HEK293 (cell line): ENCODE data around the gene HOXB9.

Source experiments
- CTCF ChIA-PET: fragments of 350-600 bp; formaldehyde crosslinking; extraction: SDS; loops from one replicate; lab custom pipeline; 2021; ENCODE audit warnings: antibody characterized with exemption; lab: Yijun Ruan, JAX
- POLR2A ChIA-PET: fragments of 300-600 bp; formaldehyde crosslinking; extraction: SDS; loops from one replicate; lab custom pipeline; 2020; ENCODE audit warnings: antibody characterized with exemption, inconsistent platforms; lab: Yijun Ruan, JAX
- H3K27ac ChIP-seq: fragments of 200-500 bp; sonication (Bioruptor generic); 2 replicates; pipeline ENCODE4 v1.5.1; 2014; ENCODE audit warnings: low read depth, low read length, control low read depth, inconsistent platforms; ENCODE audit errors: extremely low read depth
- H3K36me3 ChIP-seq, 2 experiments: fragments of 200-500 bp in 1 of 2; sonication (Bioruptor generic) in 1 of 2; 1 replicate in 1 of 2; 2 replicates in 1 of 2; pipeline ENCODE4 v1.5.1; 2014 to 2017; ENCODE audit warnings: inconsistent platforms in 2 of 2, low read length in 2 of 2; ENCODE audit not compliant: control insufficient read depth in 2 of 2, insufficient read depth in 1 of 2
- H3K4me1 ChIP-seq: fragments of 200-500 bp; sonication (Bioruptor generic); 2 replicates; pipeline ENCODE4 v1.5.1; 2014; ENCODE audit warnings: mild to moderate bottlenecking, low read length, inconsistent platforms; ENCODE audit not compliant: control insufficient read depth, insufficient read depth
- H3K4me3 ChIP-seq: 2 replicates; pipeline ENCODE4 v1.5.1; 2011; ENCODE audit warnings: low read depth, mild to moderate bottlenecking, control low read depth, low read length, moderate library complexity
- H3K9me3 ChIP-seq: fragments of 200-500 bp; sonication (Bioruptor generic); 2 replicates; pipeline ENCODE4 v1.5.1; 2014; ENCODE audit warnings: low read depth, low read length, inconsistent platforms; ENCODE audit not compliant: control insufficient read depth, insufficient read depth
- EGR2 ChIP-seq: fragments of 450-650 bp; formaldehyde crosslinking; IDR thresholded peaks from 2 replicates; pipeline ENCODE4 v1.5.1; 2016; ENCODE audit warnings: low read depth, missing biosample characterization, missing genetic modification characterization
- GLI2 ChIP-seq: fragments of 450-650 bp; formaldehyde crosslinking; IDR thresholded peaks from 2 replicates; pipeline ENCODE4; 2017; ENCODE audit warnings: missing biosample characterization, missing genetic modification characterization, low read depth, borderline replicate concordance
- GLIS2 ChIP-seq: fragments of 450-650 bp; formaldehyde crosslinking; IDR thresholded peaks from 2 replicates; pipeline ENCODE4 v1.5.1; 2016; ENCODE audit warnings: missing biosample characterization, missing genetic modification characterization
- IKZF3 ChIP-seq: fragments of 450-650 bp; IDR thresholded peaks from 2 replicates; pipeline ENCODE4 v1.5.0; 2018; ENCODE audit warnings: missing biosample characterization, mild to moderate bottlenecking, missing genetic modification characterization, moderate library complexity
- MEIS1 ChIP-seq: sonication (generic); formaldehyde crosslinking; IDR thresholded peaks from 2 replicates; pipeline ENCODE4 v1.8.1; 2022; ENCODE audit warnings: missing genetic modification reagents, mild to moderate bottlenecking, borderline replicate concordance
- OSR2 ChIP-seq: fragments of 450-650 bp; formaldehyde crosslinking; IDR thresholded peaks from 2 replicates; pipeline ENCODE4 v1.5.1; 2016; ENCODE audit warnings: missing biosample characterization, missing genetic modification characterization
- PRDM1 ChIP-seq: fragments of 450-650 bp; formaldehyde crosslinking; IDR thresholded peaks from 2 replicates; pipeline ENCODE4; 2016; ENCODE audit warnings: missing biosample characterization, missing genetic modification characterization
- REPIN1 ChIP-seq: fragments of 450-650 bp; formaldehyde crosslinking; IDR thresholded peaks from 2 replicates; pipeline ENCODE4 v1.5.1; 2017; ENCODE audit warnings: missing biosample characterization, missing genetic modification characterization, low read depth
- ZBTB17 ChIP-seq: fragments of 450-650 bp; formaldehyde crosslinking; IDR thresholded peaks from 2 replicates; pipeline ENCODE4 v1.5.1; 2016; ENCODE audit warnings: missing biosample characterization, missing genetic modification characterization
- ZBTB48 ChIP-seq: fragments of 450-650 bp; formaldehyde crosslinking; IDR thresholded peaks from 2 replicates; pipeline ENCODE4 v1.5.1; 2016; ENCODE audit warnings: missing biosample characterization, missing genetic modification characterization
- ZBTB8A ChIP-seq: fragments of 450-650 bp; formaldehyde crosslinking; IDR thresholded peaks from 2 replicates; pipeline ENCODE4 v1.5.1; 2016; ENCODE audit warnings: missing biosample characterization, missing genetic modification characterization
- ZNF112 ChIP-seq: fragments of 450-650 bp; formaldehyde crosslinking; IDR thresholded peaks from 2 replicates; pipeline ENCODE4 v1.5.0; 2017; ENCODE audit warnings: missing biosample characterization, missing genetic modification characterization
- ZNF114 ChIP-seq: fragments of 450-650 bp; formaldehyde crosslinking; IDR thresholded peaks from 2 replicates; pipeline ENCODE4 v1.5.0; 2017; ENCODE audit warnings: missing biosample characterization, missing genetic modification characterization
- ZNF133 ChIP-seq: fragments of 450-650 bp; formaldehyde crosslinking; IDR thresholded peaks from 2 replicates; pipeline ENCODE4 v1.5.1; 2016; ENCODE audit warnings: missing biosample characterization, missing genetic modification characterization
- ZNF169 ChIP-seq: fragments of 450-650 bp; formaldehyde crosslinking; IDR thresholded peaks from 2 replicates; pipeline ENCODE4 v1.5.1; 2016; ENCODE audit warnings: missing biosample characterization, missing genetic modification characterization
- ZNF23 ChIP-seq: fragments of 450-650 bp; formaldehyde crosslinking; IDR thresholded peaks from 2 replicates; pipeline ENCODE4 v1.5.1; 2016; ENCODE audit warnings: missing biosample characterization, missing genetic modification characterization, borderline replicate concordance
- ZNF26 ChIP-seq: fragments of 450-650 bp; formaldehyde crosslinking; IDR thresholded peaks from 2 replicates; pipeline ENCODE4 v1.5.1; 2016; ENCODE audit warnings: missing biosample characterization, missing genetic modification characterization
- ZNF394 ChIP-seq: fragments of 450-650 bp; formaldehyde crosslinking; IDR thresholded peaks from 2 replicates; pipeline ENCODE4 v1.5.1; 2016; ENCODE audit warnings: missing biosample characterization, missing genetic modification characterization, mild to moderate bottlenecking, moderate library complexity, borderline replicate concordance
- ZNF560 ChIP-seq: fragments of 450-650 bp; formaldehyde crosslinking; IDR thresholded peaks from 2 replicates; pipeline ENCODE4 v1.5.1; 2017; ENCODE audit warnings: missing biosample characterization, missing genetic modification characterization, borderline replicate concordance
- ZNF654 ChIP-seq: fragments of 450-650 bp; formaldehyde crosslinking; IDR thresholded peaks from 2 replicates; pipeline ENCODE4 v1.5.1; 2016; ENCODE audit warnings: low read depth, missing biosample characterization, missing genetic modification characterization
- ZSCAN30 ChIP-seq: fragments of 450-650 bp; IDR thresholded peaks from 2 replicates; pipeline ENCODE4 v1.5.1; 2018; ENCODE audit warnings: missing biosample characterization, mild to moderate bottlenecking, missing genetic modification characterization, moderate library complexity
- TF ChIP-seq, protein P1 (sequence below): fragments of 450-650 bp; formaldehyde crosslinking; conservative IDR thresholded peaks from 2 replicates; pipeline ENCODE4 v1.5.1; 2016; ENCODE audit warnings: low read depth, missing biosample characterization, missing genetic modification characterization
- TF ChIP-seq, protein P2 (sequence below): fragments of 450-650 bp; formaldehyde crosslinking; IDR thresholded peaks from 2 replicates; pipeline ENCODE4 v1.5.1; 2016; ENCODE audit warnings: missing biosample characterization, missing genetic modification characterization

The HOXB9 gene

GRCh38 chr17:48618256-48618896, 7.8 kb downstream of the HOXB9 start:
- Histone ChIP-seq H3K27ac (peak overlapping the region; percentile 44; the same call in 1 of the 2 replicates), H3K4me1 (peaks cover 48% of the 10 kb centered on the region), H3K36me3 (peaks cover 0 to 22% of the 10 kb centered on the region in 2 experiments; a peak in 1 of 3 replicates), H3K9me3 (no peaks in the 10 kb centered on the region), H3K4me3 (no peak overlapping the region)
- no peak for TF ChIP-seq ZNF26
- TF ChIP-seq, protein P1, sequence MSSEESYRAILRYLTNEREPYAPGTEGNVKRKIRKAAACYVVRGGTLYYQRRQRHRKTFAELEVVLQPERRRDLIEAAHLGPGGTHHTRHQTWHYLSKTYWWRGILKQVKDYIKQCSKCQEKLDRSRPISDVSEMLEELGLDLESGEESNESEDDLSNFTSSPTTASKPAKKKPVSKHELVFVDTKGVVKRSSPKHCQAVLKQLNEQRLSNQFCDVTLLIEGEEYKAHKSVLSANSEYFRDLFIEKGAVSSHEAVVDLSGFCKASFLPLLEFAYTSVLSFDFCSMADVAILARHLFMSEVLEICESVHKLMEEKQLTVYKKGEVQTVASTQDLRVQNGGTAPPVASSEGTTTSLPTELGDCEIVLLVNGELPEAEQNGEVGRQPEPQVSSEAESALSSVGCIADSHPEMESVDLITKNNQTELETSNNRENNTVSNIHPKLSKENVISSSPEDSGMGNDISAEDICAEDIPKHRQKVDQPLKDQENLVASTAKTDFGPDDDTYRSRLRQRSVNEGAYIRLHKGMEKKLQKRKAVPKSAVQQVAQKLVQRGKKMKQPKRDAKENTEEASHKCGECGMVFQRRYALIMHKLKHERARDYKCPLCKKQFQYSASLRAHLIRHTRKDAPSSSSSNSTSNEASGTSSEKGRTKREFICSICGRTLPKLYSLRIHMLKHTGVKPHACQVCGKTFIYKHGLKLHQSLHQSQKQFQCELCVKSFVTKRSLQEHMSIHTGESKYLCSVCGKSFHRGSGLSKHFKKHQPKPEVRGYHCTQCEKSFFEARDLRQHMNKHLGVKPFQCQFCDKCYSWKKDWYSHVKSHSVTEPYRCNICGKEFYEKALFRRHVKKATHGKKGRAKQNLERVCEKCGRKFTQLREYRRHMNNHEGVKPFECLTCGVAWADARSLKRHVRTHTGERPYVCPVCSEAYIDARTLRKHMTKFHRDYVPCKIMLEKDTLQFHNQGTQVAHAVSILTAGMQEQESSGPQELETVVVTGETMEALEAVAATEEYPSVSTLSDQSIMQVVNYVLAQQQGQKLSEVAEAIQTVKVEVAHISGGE (tag by site-specific recombination) = no peak
- peak; percentile 36; the same call in 1 of the 2 replicates for TF ChIP-seq OSR2 (tag by site-specific recombination)
- TF ChIP-seq ZNF23 (tag by site-specific recombination) = no peak
- TF ChIP-seq ZBTB8A = peak; percentile 38; the same call in 1 of the 2 replicates
- peak; percentile 89 for TF ChIP-seq IKZF3 (tag by site-specific recombination)
- no peak for TF ChIP-seq MEIS1 (CRISPR knock-in tag)
- no peak for TF ChIP-seq ZNF133 (tag by site-specific recombination)
- peak; percentile 39 for TF ChIP-seq PRDM1 (tag by site-specific recombination)
- TF ChIP-seq ZNF394 (tag by site-specific recombination) = 0 out of 2 replicates have a peak, but pooled peaks have one; percentile 22
- no peak for TF ChIP-seq ZNF112
- no peak for TF ChIP-seq GLIS2 (tag by site-specific recombination)
- TF ChIP-seq ZNF169 (tag by site-specific recombination) = no peak
- no peak for TF ChIP-seq GLI2 (tag by site-specific recombination)
- TF ChIP-seq EGR2 = no peak
- peak; percentile 99 for TF ChIP-seq ZNF654 (tag by site-specific recombination)
- TF ChIP-seq ZSCAN30 (tag by site-specific recombination) = peak; percentile 87
- TF ChIP-seq ZBTB48 = no peak
- TF ChIP-seq, protein P2, sequence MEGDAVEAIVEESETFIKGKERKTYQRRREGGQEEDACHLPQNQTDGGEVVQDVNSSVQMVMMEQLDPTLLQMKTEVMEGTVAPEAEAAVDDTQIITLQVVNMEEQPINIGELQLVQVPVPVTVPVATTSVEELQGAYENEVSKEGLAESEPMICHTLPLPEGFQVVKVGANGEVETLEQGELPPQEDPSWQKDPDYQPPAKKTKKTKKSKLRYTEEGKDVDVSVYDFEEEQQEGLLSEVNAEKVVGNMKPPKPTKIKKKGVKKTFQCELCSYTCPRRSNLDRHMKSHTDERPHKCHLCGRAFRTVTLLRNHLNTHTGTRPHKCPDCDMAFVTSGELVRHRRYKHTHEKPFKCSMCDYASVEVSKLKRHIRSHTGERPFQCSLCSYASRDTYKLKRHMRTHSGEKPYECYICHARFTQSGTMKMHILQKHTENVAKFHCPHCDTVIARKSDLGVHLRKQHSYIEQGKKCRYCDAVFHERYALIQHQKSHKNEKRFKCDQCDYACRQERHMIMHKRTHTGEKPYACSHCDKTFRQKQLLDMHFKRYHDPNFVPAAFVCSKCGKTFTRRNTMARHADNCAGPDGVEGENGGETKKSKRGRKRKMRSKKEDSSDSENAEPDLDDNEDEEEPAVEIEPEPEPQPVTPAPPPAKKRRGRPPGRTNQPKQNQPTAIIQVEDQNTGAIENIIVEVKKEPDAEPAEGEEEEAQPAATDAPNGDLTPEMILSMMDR (tag by site-specific recombination) = peak; percentile 96
- TF ChIP-seq REPIN1 (tag by site-specific recombination) = 0 out of 2 replicates have a peak, but pooled peaks have one; percentile 35
- TF ChIP-seq ZBTB17 (tag by site-specific recombination) = peak; percentile 51
- no peak for TF ChIP-seq ZNF114 (tag by site-specific recombination)
- TF ChIP-seq ZNF560 (tag by site-specific recombination) = no peak
- CTCF ChIA-PET = interaction anchor here (0.5 to 5.7 kb wide), 45 partner anchors 9 to 593 kb away, joined by 3 to 86 read pairs (median 4); partner anchors contain the start of gene HOXB5
- POLR2A ChIA-PET = interaction anchor here (0.9 to 1.3 kb wide), 2 partner anchors 9 to 17 kb away, joined by 3 to 4 read pairs; no protein-coding TSS in a partner anchor
